WTC11 (cell line): Measurements from ENCODE around the gene C10orf120. TPM values are rescaled to one million over a fixed set of nuclear protein-coding genes. Genes with fewer than 3 reads are reported as not detected.

Experiments
- ATAC-seq: fragments of 200-7000 bp; cut with Tn5 transposase; 2 replicates; pipeline ENCODE4 v1.10.0; 2021; ENCODE audit warnings: mild to moderate bottlenecking, moderate library complexity
- CTCF ChIA-PET: fragments of 300-600 bp; sonication (Branson Sonifier 250); formaldehyde crosslinking; loops from one replicate; lab custom pipeline; 2021; ENCODE audit warnings: antibody characterized with exemption; lab: Charles Lee
- POLR2A ChIA-PET: fragments of 350-600 bp; sonication (Branson Sonifier 250); formaldehyde crosslinking; loops from one replicate; lab custom pipeline; 2021; ENCODE audit warnings: antibody characterized with exemption; lab: Charles Lee
- DNase-seq: peaks from one replicate; pipeline ENCODE4 v3.0.0; 2021; ENCODE audit warnings: low spot score
- H3K27ac Mint-ChIP-seq: 2 replicates; pipeline ENCODE4 v1.8.0; 2021; ENCODE audit warnings: mixed read lengths
- H3K27me3 Mint-ChIP-seq: 2 replicates; pipeline ENCODE4 v1.8.0; 2021; ENCODE audit warnings: low read depth, mild to moderate bottlenecking, moderate library complexity, mixed read lengths
- H3K36me3 Mint-ChIP-seq: 2 replicates; pipeline ENCODE4 v1.8.0; 2021; ENCODE audit warnings: mixed read lengths
- H3K4me1 Mint-ChIP-seq: 2 replicates; pipeline ENCODE4 v1.8.0; 2022; ENCODE audit warnings: mixed read lengths
- H3K4me3 Mint-ChIP-seq: 2 replicates; pipeline ENCODE4 v1.8.0; 2021; ENCODE audit warnings: mild to moderate bottlenecking, moderate library complexity, mixed read lengths
- H3K9me3 Mint-ChIP-seq: 2 replicates; pipeline ENCODE4 v1.8.0; 2021; ENCODE audit warnings: mixed read lengths
- CREM ChIP-seq: sonication (generic); formaldehyde crosslinking; IDR thresholded peaks from 2 replicates; pipeline ENCODE4 v1.8.1; 2022; ENCODE audit warnings: mild to moderate bottlenecking, missing genetic modification reagents, moderate library complexity
- E2F4 ChIP-seq: sonication (generic); formaldehyde crosslinking; IDR thresholded peaks from 2 replicates; pipeline ENCODE4 v1.8.1; 2022; ENCODE audit warnings: low read depth, mild to moderate bottlenecking, moderate library complexity, missing genetic modification reagents, borderline replicate concordance
- FOXJ3 ChIP-seq: sonication (generic); formaldehyde crosslinking; IDR thresholded peaks from 2 replicates; pipeline ENCODE4 v1.9.0; 2021; ENCODE audit warnings: missing genetic modification reagents, mild to moderate bottlenecking, borderline replicate concordance
- FOXK1 ChIP-seq: sonication (generic); formaldehyde crosslinking; IDR thresholded peaks from 2 replicates; pipeline ENCODE4 v1.8.0; 2022; ENCODE audit warnings: mild to moderate bottlenecking, moderate library complexity, missing genetic modification reagents
- FOXP1 ChIP-seq: sonication (generic); formaldehyde crosslinking; IDR thresholded peaks from 2 replicates; pipeline ENCODE4 v1.8.0; 2022; ENCODE audit warnings: missing genetic modification reagents, mild to moderate bottlenecking, moderate library complexity, borderline replicate concordance
- GABPB1 ChIP-seq: sonication (generic); formaldehyde crosslinking; IDR thresholded peaks from 2 replicates; pipeline ENCODE4 v1.8.1; 2023; ENCODE audit warnings: mild to moderate bottlenecking, missing genetic modification reagents
- GTF2I ChIP-seq: fragments of 250-450 bp; sonication (Bioruptor Pico); conservative IDR thresholded peaks from 2 replicates; pipeline ENCODE4 v1.4.0; 2021; ENCODE audit warnings: mild to moderate bottlenecking
- HMGXB4 ChIP-seq: sonication (generic); formaldehyde crosslinking; IDR thresholded peaks from 2 replicates; pipeline ENCODE4 v1.8.1; 2023; ENCODE audit warnings: mild to moderate bottlenecking, moderate library complexity, missing genetic modification reagents
- MAX ChIP-seq: sonication (generic); formaldehyde crosslinking; IDR thresholded peaks from 2 replicates; pipeline ENCODE4 v1.8.0; 2022; ENCODE audit warnings: mild to moderate bottlenecking, missing genetic modification reagents
- MYBL2 ChIP-seq: sonication (generic); formaldehyde crosslinking; IDR thresholded peaks from 2 replicates; pipeline ENCODE4 v1.8.1; 2023; ENCODE audit warnings: mild to moderate bottlenecking, moderate library complexity, missing genetic modification reagents
- NFE2L1 ChIP-seq: sonication (generic); formaldehyde crosslinking; IDR thresholded peaks from 2 replicates; pipeline ENCODE4 v1.8.1; 2023; ENCODE audit warnings: missing genetic modification reagents
- NR1H2 ChIP-seq: sonication (generic); formaldehyde crosslinking; IDR thresholded peaks from 2 replicates; pipeline ENCODE4 v1.9.0; 2021; ENCODE audit warnings: mild to moderate bottlenecking, moderate library complexity, missing genetic modification reagents
- NR2C2 ChIP-seq: sonication (generic); formaldehyde crosslinking; IDR thresholded peaks from 2 replicates; pipeline ENCODE4 v1.8.0; 2022; ENCODE audit warnings: mild to moderate bottlenecking, missing genetic modification reagents
- NR3C1 ChIP-seq: sonication (generic); formaldehyde crosslinking; conservative IDR thresholded peaks from 2 replicates; pipeline ENCODE4 v1.8.1; 2023; ENCODE audit warnings: low read depth, mild to moderate bottlenecking, missing genetic modification reagents
- SMAD4 ChIP-seq: sonication (generic); formaldehyde crosslinking; IDR thresholded peaks from 2 replicates; pipeline ENCODE4 v1.8.0; 2022; ENCODE audit warnings: mild to moderate bottlenecking, missing genetic modification reagents
- STAT6 ChIP-seq: sonication (generic); formaldehyde crosslinking; conservative IDR thresholded peaks from 2 replicates; pipeline ENCODE4 v1.8.1; 2023; ENCODE audit warnings: mild to moderate bottlenecking, low read depth, missing genetic modification reagents, moderate library complexity
- TEAD1 ChIP-seq: sonication (generic); formaldehyde crosslinking; IDR thresholded peaks from 2 replicates; pipeline ENCODE4 v1.8.0; 2022; ENCODE audit warnings: mild to moderate bottlenecking, missing genetic modification reagents
- TP53 ChIP-seq: sonication (generic); formaldehyde crosslinking; IDR thresholded peaks from 2 replicates; pipeline ENCODE4 v1.8.1; 2023; ENCODE audit warnings: mild to moderate bottlenecking, missing genetic modification reagents
- ZNF263 ChIP-seq: sonication (generic); formaldehyde crosslinking; IDR thresholded peaks from 2 replicates; pipeline ENCODE4 v1.8.1; 2022; ENCODE audit warnings: low read depth, mild to moderate bottlenecking, moderate library complexity, missing genetic modification reagents
- ZNF396 ChIP-seq: fragments of 250-450 bp; sonication (Bioruptor Pico); IDR thresholded peaks from 2 replicates; pipeline ENCODE4 v1.8.0; 2021; ENCODE audit warnings: mild to moderate bottlenecking, moderate library complexity, borderline replicate concordance
- ZSCAN18 ChIP-seq: fragments of 250-450 bp; sonication (Bioruptor Pico); IDR thresholded peaks from 2 replicates; pipeline ENCODE4 v2.1.2; 2022; ENCODE audit warnings: mild to moderate bottlenecking, moderate library complexity
- total RNA-seq: library from RNA; stranded (reverse); gene quantifications from 3 replicates; pipeline ENCODE4 v1.2.3, GENCODE V29; 2021
- TF ChIP-seq, protein P1 (sequence below): sonication (generic); formaldehyde crosslinking; IDR thresholded peaks from 2 replicates; pipeline ENCODE4 v1.8.1; 2023; ENCODE audit warnings: mild to moderate bottlenecking, missing genetic modification reagents, moderate library complexity
- TF ChIP-seq, protein P2 (sequence below): fragments of 250-450 bp; sonication (Bioruptor Pico); IDR thresholded peaks from 2 replicates; pipeline ENCODE4 v1.9.0; 2021; ENCODE audit warnings: moderate library complexity, mild to moderate bottlenecking, inconsistent platforms, borderline replicate concordance
- TF ChIP-seq, protein P3 (sequence below): sonication (generic); formaldehyde crosslinking; IDR thresholded peaks from 2 replicates; pipeline ENCODE4 v1.8.0; 2023; ENCODE audit warnings: mild to moderate bottlenecking, missing genetic modification reagents

C10orf120 gene
- total RNA-seq, 1 experiment from 2014 or later = not detected

GRCh38 chr10:122725006-122725405 is 25.4 kb upstream of the C10orf120 start:
- no peak for DNase-seq
- Mint-ChIP-seq H3K27me3 (no peaks in the 10 kb centered on the region), H3K4me3 (no peak overlapping the region), H3K36me3 (no peaks in the 10 kb centered on the region), H3K27ac (no peak overlapping the region), H3K9me3 (no peaks in the 10 kb centered on the region), H3K4me1 (no peaks in the 10 kb centered on the region)
- TF ChIP-seq GABPB1 (CRISPR knock-in tag) = no peak
- TF ChIP-seq GTF2I = no peak
- TF ChIP-seq MAX (CRISPR knock-in tag) = no peak
- no peak for TF ChIP-seq MYBL2 (CRISPR knock-in tag)
- no peak for TF ChIP-seq FOXK1 (CRISPR knock-in tag)
- TF ChIP-seq ZNF263 (CRISPR knock-in tag) = no peak
- TF ChIP-seq FOXJ3 = no peak
- TF ChIP-seq NFE2L1 (CRISPR knock-in tag) = no peak
- TF ChIP-seq FOXP1 (CRISPR knock-in tag) = no peak
- TF ChIP-seq, protein P1, sequence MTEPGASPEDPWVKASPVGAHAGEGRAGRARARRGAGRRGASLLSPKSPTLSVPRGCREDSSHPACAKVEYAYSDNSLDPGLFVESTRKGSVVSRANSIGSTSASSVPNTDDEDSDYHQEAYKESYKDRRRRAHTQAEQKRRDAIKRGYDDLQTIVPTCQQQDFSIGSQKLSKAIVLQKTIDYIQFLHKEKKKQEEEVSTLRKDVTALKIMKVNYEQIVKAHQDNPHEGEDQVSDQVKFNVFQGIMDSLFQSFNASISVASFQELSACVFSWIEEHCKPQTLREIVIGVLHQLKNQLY (CRISPR knock-in tag) = no peak
- no peak for TF ChIP-seq CREM (CRISPR knock-in tag)
- TF ChIP-seq NR1H2 = no peak
- no peak for TF ChIP-seq TP53 (CRISPR knock-in tag)
- TF ChIP-seq SMAD4 (CRISPR knock-in tag) = no peak
- no peak for TF ChIP-seq HMGXB4 (CRISPR knock-in tag)
- TF ChIP-seq NR2C2 (CRISPR knock-in tag) = no peak
- TF ChIP-seq ZSCAN18 (CRISPR knock-in tag) = no peak
- POLR2A ChIA-PET = no interaction called here
- ATAC-seq = no peak
- CTCF ChIA-PET = no interaction called here

GRCh38 chr10:122721111-122721510 is 21.5 kb upstream of the C10orf120 start:
- CTCF ChIA-PET = interaction anchor here (0.9 kb wide), 1 partner anchor 17 kb away, joined by 3 read pairs; no protein-coding TSS in a partner anchor
- H3K27ac Mint-ChIP-seq = no peak overlapping the region
- H3K9me3 Mint-ChIP-seq = no peaks in the 10 kb centered on the region
- DNase-seq (no peak), ATAC-seq (no peak)
- no peaks in the 10 kb centered on the region; the same call in 1 of the 2 replicates for H3K27me3 Mint-ChIP-seq
- H3K4me1 Mint-ChIP-seq = peaks cover 3% of the 10 kb centered on the region; the same call in 1 of the 2 replicates
- H3K36me3 Mint-ChIP-seq = no peaks in the 10 kb centered on the region
- no peak overlapping the region for H3K4me3 Mint-ChIP-seq
- POLR2A ChIA-PET = no interaction called here
- TF ChIP-seq, protein P2, sequence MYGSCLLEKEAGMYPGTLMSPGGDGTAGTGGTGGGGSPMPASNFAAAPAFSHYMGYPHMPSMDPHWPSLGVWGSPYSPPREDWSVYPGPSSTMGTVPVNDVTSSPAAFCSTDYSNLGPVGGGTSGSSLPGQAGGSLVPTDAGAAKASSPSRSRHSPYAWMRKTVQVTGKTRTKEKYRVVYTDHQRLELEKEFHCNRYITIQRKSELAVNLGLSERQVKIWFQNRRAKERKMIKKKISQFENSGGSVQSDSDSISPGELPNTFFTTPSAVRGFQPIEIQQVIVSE (CRISPR knock-in tag) = no peak
- TF ChIP-seq STAT6 (no peak), TEAD1 (CRISPR knock-in tag) (no peak), E2F4 (no peak), ZNF396 (no peak), NR3C1 (CRISPR knock-in tag) (no peak)
- TF ChIP-seq, protein P3, sequence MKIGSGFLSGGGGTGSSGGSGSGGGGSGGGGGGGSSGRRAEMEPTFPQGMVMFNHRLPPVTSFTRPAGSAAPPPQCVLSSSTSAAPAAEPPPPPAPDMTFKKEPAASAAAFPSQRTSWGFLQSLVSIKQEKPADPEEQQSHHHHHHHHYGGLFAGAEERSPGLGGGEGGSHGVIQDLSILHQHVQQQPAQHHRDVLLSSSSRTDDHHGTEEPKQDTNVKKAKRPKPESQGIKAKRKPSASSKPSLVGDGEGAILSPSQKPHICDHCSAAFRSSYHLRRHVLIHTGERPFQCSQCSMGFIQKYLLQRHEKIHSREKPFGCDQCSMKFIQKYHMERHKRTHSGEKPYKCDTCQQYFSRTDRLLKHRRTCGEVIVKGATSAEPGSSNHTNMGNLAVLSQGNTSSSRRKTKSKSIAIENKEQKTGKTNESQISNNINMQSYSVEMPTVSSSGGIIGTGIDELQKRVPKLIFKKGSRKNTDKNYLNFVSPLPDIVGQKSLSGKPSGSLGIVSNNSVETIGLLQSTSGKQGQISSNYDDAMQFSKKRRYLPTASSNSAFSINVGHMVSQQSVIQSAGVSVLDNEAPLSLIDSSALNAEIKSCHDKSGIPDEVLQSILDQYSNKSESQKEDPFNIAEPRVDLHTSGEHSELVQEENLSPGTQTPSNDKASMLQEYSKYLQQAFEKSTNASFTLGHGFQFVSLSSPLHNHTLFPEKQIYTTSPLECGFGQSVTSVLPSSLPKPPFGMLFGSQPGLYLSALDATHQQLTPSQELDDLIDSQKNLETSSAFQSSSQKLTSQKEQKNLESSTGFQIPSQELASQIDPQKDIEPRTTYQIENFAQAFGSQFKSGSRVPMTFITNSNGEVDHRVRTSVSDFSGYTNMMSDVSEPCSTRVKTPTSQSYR (CRISPR knock-in tag) = no peak
